Panc1 (cell line): Measurements from ENCODE around the gene GRIP2. TPM values are rescaled to one million over a fixed set of nuclear protein-coding genes. Genes with fewer than 3 reads are reported as not detected.

Source experiments
- ATAC-seq: fragments of 200-7000 bp; cut with Tn5 transposase; 2 replicates; pipeline ENCODE4 v1.9.1; 2020; ENCODE audit warnings: mild to moderate bottlenecking, moderate library complexity
- BruUV-seq: library from RNA; stranded (reverse); fragments of 400-500 nt; replicated peaks from 2 replicates; lab custom pipeline; 2021; lab: Mats Ljungman, UMichigan
- CTCF ChIA-PET: fragments of 300-600 bp; sonication (Branson Sonifier 250); formaldehyde crosslinking; loops from one replicate; lab custom pipeline; 2022; ENCODE audit warnings: antibody characterized with exemption; lab: Charles Lee
- POLR2A ChIA-PET: fragments of 300-600 bp; sonication (Branson Sonifier 250); formaldehyde crosslinking; loops from one replicate; lab custom pipeline; 2022; ENCODE audit warnings: antibody characterized with exemption; lab: Charles Lee
- DNase-seq: peaks from one replicate; pipeline ENCODE4 v3.0.0-alpha.2; 2010; ENCODE audit warnings: low read depth, low spot score
- H3K27ac ChIP-seq: 2 replicates; pipeline ENCODE4 v1.5.1; 2011; ENCODE audit warnings: mild to moderate bottlenecking, low read length, inconsistent platforms
- H3K27me3 ChIP-seq: fragments of 200-500 bp; sonication (Bioruptor generic); 2 replicates; pipeline ENCODE4 v1.6.0; 2014; ENCODE audit warnings: low read length, inconsistent platforms; ENCODE audit not compliant: control insufficient read depth, insufficient read depth
- H3K36me3 ChIP-seq: fragments of 200-500 bp; sonication (Bioruptor generic); 2 replicates; pipeline ENCODE4 v1.5.1; 2014; ENCODE audit warnings: inconsistent platforms, mild to moderate bottlenecking, low read length, moderate library complexity; ENCODE audit not compliant: control insufficient read depth, insufficient read depth
- H3K4me1 ChIP-seq: 2 replicates; pipeline ENCODE4 v1.5.1; 2011; ENCODE audit warnings: inconsistent platforms, mild to moderate bottlenecking, low read length, moderate library complexity; ENCODE audit not compliant: control insufficient read depth, insufficient read depth
- H3K4me3 ChIP-seq, 2 experiments: 2 replicates each; pipeline ENCODE4 v1.5.1; 2011 to 2012; ENCODE audit warnings: low read depth in 2 of 2, low read length in 2 of 2, mild to moderate bottlenecking in 2 of 2, inconsistent platforms in 1 of 2, moderate library complexity in 1 of 2
- H3K9me3 ChIP-seq: fragments of 200-500 bp; sonication (Bioruptor generic); 2 replicates; pipeline ENCODE4 v1.5.1; 2014; ENCODE audit warnings: low read depth, mild to moderate bottlenecking, inconsistent platforms, low read length, moderate library complexity; ENCODE audit not compliant: control insufficient read depth, insufficient read depth
- CTCF ChIP-seq: fragments of 450-650 bp; IDR thresholded peaks from 2 replicates; pipeline ENCODE4 v1.5.1; 2017; ENCODE audit warnings: mild to moderate bottlenecking
- POLR2AphosphoS5 ChIP-seq: IDR thresholded peaks from 2 replicates; pipeline ENCODE4 v1.6.1; 2012; ENCODE audit warnings: mild to moderate bottlenecking, low read depth, low read length, moderate library complexity
- REST ChIP-seq, 2 experiments: IDR thresholded peaks; 2 replicates each; pipeline ENCODE4 v1.6.1; 2011 to 2012; ENCODE audit warnings: low read depth in 2 of 2, control low read depth in 1 of 2, low read length in 1 of 2, mild to moderate bottlenecking in 1 of 2, moderate library complexity in 1 of 2; ENCODE audit not compliant: insufficient read depth in 1 of 2
- SIN3A ChIP-seq: IDR thresholded peaks from 2 replicates; pipeline ENCODE4 v1.6.1; 2012; ENCODE audit warnings: low read depth, mild to moderate bottlenecking, low read length, moderate library complexity, borderline replicate concordance; ENCODE audit not compliant: insufficient read depth
- TCF7L2 ChIP-seq: IDR thresholded peaks from 2 replicates; pipeline ENCODE4 v1.6.1; 2011; ENCODE audit warnings: mild to moderate bottlenecking, low read depth, low read length, inconsistent platforms
- in situ Hi-C: cut with HindIII; loops from 2 replicates; pipeline ENCODE4 v1.10.0; 2016; ENCODE audit warnings: low sequenced_read_pairs, low pct_unique_long_range_greater_than_20kb
- intact Hi-C: fragments of 100-400 bp; cut with micrococcal nuclease; formaldehyde crosslinking; loops from one replicate; pipeline ENCODE4 v1.10.0; 2022; ENCODE audit not compliant: unreplicated experiment
- total RNA-seq: library from RNA; stranded (reverse); gene quantifications from one replicate; pipeline ENCODE4 v1.2.1, GENCODE V29; 2021; ENCODE audit not compliant: unreplicated experiment

Gene GRIP2
- total RNA-seq, 1 experiment from 2014 or later = 6.5 TPM

GRCh38 chr3:14502472-14502871 lies 37.7 kb downstream of the GRIP2 start:
- CTCF ChIA-PET = no interaction called here
- no peaks in the 10 kb centered on the region for H3K27me3 ChIP-seq
- TF ChIP-seq TCF7L2 = no peak
- TF ChIP-seq SIN3A = no peak
- TF ChIP-seq POLR2AphosphoS5 = no peak
- H3K4me1 ChIP-seq = no peaks in the 10 kb centered on the region
- no peak overlapping the region for H3K27ac ChIP-seq
- in situ Hi-C loops (no loop called here), intact Hi-C loops (no loop called here)
- no peaks in the 10 kb centered on the region for H3K9me3 ChIP-seq
- POLR2A ChIA-PET = no interaction called here
- no peak overlapping the region for H3K4me3 ChIP-seq
- no TSS peak for BruUV-seq
- DNase-seq (no peak), ATAC-seq (no peak)
- H3K36me3 ChIP-seq = no peaks in the 10 kb centered on the region

GRCh38 chr3:14497321-14497720 lies 42.8 kb downstream of the GRIP2 start:
- POLR2A ChIA-PET = no interaction called here
- H3K4me3 ChIP-seq = no peak overlapping the region
- H3K9me3 ChIP-seq = no peaks in the 10 kb centered on the region
- ATAC-seq (no peak), DNase-seq (no peak)
- TF ChIP-seq TCF7L2 = no peak
- no peak for TF ChIP-seq POLR2AphosphoS5
- intact Hi-C loops = no loop called here
- no peaks in the 10 kb centered on the region for H3K36me3 ChIP-seq
- H3K27ac ChIP-seq = no peak overlapping the region
- in situ Hi-C loops = no loop called here
- no peaks in the 10 kb centered on the region for H3K27me3 ChIP-seq
- CTCF ChIA-PET = interaction anchor here (0.7 kb wide), 1 partner anchor 10 kb away, joined by 11 read pairs; no protein-coding TSS in a partner anchor
- H3K4me1 ChIP-seq = no peaks in the 10 kb centered on the region
- BruUV-seq = no TSS peak

GRCh38 chr3:14496351-14496750 lies 43.8 kb downstream of the GRIP2 start:
- POLR2A ChIA-PET = no interaction called here

More at GRCh38 chr3:14496351-14496750, 43.8 kb downstream of the GRIP2 start:
- CTCF ChIA-PET = no interaction called here
- H3K4me3 ChIP-seq = no peak overlapping the region
- no peaks in the 10 kb centered on the region for H3K9me3 ChIP-seq
- no peaks in the 10 kb centered on the region for H3K4me1 ChIP-seq
- no TSS peak for BruUV-seq
- no peak for TF ChIP-seq CTCF
- TF ChIP-seq POLR2AphosphoS5 = no peak
- TF ChIP-seq TCF7L2 = no peak
- TF ChIP-seq SIN3A = no peak
- TF ChIP-seq REST (IDR thresholded peaks at IDR 0.05; ENCODE audit: insufficient read depth in 1 of 2, low read depth in 2 of 2, low read length in 1 of 2) = no peak
- H3K27me3 ChIP-seq = no peaks in the 10 kb centered on the region
- no peaks in the 10 kb centered on the region for H3K36me3 ChIP-seq
- H3K27ac ChIP-seq = no peak overlapping the region
- in situ Hi-C loops (no loop called here), intact Hi-C loops (no loop called here)
- DNase-seq = no peak
- ATAC-seq = no peak
